ENCODE measurements around the gene DPP10. TPM values are rescaled to one million over a fixed set of nuclear protein-coding genes. Genes with fewer than 3 reads are reported as not detected.

Gene DPP10
- total RNA-seq, 2 experiments from 2014 or later, result not detected

DNA sequence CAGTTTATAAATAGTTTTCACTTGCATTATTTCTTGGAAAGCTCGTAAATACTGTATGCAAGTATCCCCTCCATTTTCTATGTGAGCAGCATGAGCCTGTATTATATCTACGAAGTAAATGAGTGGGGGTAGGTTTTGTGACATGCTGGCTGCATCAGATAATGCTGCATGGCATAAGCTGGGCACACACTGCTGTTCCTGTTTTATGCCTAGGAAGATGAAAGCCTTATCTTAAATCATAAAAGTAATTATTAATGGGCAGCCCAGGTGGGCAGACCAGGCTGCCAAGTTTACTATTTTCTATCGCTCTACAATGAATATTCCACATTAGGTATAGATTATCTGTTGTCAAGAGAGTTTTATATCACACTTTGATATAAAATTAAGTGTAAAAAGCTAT lies 854.6 kb downstream of the DPP10 start:
- H3K36me3 Mint-ChIP-seq (ENCODE audit: low read depth), result no peaks in the 10 kb centered on the region
- DNase-seq (no peak), ATAC-seq (no peak)
- no peak overlapping the region for H3K27ac Mint-ChIP-seq
- H3K27me3 Mint-ChIP-seq, result no peaks in the 10 kb centered on the region
- no peak overlapping the region for H3K4me3 Mint-ChIP-seq
- TF ChIP-seq, protein P1, sequence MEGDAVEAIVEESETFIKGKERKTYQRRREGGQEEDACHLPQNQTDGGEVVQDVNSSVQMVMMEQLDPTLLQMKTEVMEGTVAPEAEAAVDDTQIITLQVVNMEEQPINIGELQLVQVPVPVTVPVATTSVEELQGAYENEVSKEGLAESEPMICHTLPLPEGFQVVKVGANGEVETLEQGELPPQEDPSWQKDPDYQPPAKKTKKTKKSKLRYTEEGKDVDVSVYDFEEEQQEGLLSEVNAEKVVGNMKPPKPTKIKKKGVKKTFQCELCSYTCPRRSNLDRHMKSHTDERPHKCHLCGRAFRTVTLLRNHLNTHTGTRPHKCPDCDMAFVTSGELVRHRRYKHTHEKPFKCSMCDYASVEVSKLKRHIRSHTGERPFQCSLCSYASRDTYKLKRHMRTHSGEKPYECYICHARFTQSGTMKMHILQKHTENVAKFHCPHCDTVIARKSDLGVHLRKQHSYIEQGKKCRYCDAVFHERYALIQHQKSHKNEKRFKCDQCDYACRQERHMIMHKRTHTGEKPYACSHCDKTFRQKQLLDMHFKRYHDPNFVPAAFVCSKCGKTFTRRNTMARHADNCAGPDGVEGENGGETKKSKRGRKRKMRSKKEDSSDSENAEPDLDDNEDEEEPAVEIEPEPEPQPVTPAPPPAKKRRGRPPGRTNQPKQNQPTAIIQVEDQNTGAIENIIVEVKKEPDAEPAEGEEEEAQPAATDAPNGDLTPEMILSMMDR (IDR thresholded peaks at IDR 0.05), result no peak
- H3K4me1 Mint-ChIP-seq (ENCODE audit: low read depth), result no peaks in the 10 kb centered on the region
- POLR2A ChIA-PET, result no interaction called here
- peaks cover 7% of the 10 kb centered on the region for H3K9me3 Mint-ChIP-seq
- CTCF ChIA-PET, result interaction anchor here (1.0 kb wide), 1 partner anchor 12 kb away, joined by 4 read pairs; no protein-coding TSS in a partner anchor
- intact Hi-C loops (cut with micrococcal nuclease), result no loop called here

DNA sequence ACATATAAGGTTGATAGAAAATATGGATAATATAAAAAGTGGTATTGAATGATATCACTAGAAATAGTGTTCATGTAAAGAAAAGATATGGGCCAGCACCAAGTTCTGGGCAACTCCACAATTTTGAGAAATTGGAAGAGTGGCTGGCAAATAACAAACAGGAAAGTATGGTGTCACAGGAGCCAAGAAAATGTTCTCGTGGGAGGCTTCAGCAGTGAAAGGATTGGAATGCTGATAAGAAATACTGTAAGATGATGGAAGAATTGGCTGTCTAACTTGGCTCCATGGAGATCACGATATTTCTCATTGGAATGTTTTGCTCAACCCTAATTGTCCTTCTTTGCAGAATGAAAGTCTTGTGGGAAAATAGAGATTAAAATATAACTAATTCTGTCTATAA lies 856.8 kb downstream of the DPP10 start:
- intact Hi-C loops (cut with micrococcal nuclease), result no loop called here
- H3K36me3 Mint-ChIP-seq (ENCODE audit: low read depth), result no peaks in the 10 kb centered on the region
- no peak overlapping the region for H3K4me3 Mint-ChIP-seq
- H3K9me3 Mint-ChIP-seq, result peaks cover 7% of the 10 kb centered on the region
- ChIA-PET POLR2A (no interaction called here), CTCF (no interaction called here)
- DNase-seq (no peak), ATAC-seq (no peak)
- H3K4me1 Mint-ChIP-seq (ENCODE audit: low read depth), result no peaks in the 10 kb centered on the region
- H3K27ac Mint-ChIP-seq, result no peak overlapping the region
- H3K27me3 Mint-ChIP-seq, result no peaks in the 10 kb centered on the region
- TF ChIP-seq, protein P1 (IDR thresholded peaks at IDR 0.05), result no peak

DNA sequence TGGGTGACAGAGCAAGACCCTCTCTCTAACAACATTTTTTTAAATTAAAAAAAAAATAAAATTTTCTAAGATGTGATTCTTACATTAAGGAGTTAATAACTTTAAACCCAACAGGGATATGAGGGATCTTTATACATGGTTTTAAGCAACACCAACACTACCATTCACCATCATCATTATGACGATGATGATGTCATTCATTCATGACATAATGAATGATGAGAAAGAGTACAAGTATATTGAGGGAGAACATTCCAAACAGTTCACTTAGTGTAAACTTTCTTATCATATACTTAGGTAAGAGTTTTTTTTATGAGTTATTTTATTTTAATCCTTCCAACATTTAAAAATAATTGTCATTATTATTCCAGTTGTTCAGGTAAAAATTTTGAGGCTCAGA lies 863.3 kb downstream of the DPP10 start:
- TF ChIP-seq, protein P1 (IDR thresholded peaks at IDR 0.05), result no peak
- POLR2A ChIA-PET, result no interaction called here
- peaks cover 12% of the 10 kb centered on the region for H3K9me3 Mint-ChIP-seq
- no peaks in the 10 kb centered on the region for H3K36me3 Mint-ChIP-seq (ENCODE audit: low read depth)
- no peak for ATAC-seq
- H3K4me1 Mint-ChIP-seq (ENCODE audit: low read depth), result no peaks in the 10 kb centered on the region
- no peak for DNase-seq
- no peak overlapping the region for H3K4me3 Mint-ChIP-seq
- intact Hi-C loops (cut with micrococcal nuclease), result no loop called here
- CTCF ChIA-PET, result no interaction called here
- H3K27ac Mint-ChIP-seq, result no peak overlapping the region
- H3K27me3 Mint-ChIP-seq, result no peaks in the 10 kb centered on the region

DNA sequence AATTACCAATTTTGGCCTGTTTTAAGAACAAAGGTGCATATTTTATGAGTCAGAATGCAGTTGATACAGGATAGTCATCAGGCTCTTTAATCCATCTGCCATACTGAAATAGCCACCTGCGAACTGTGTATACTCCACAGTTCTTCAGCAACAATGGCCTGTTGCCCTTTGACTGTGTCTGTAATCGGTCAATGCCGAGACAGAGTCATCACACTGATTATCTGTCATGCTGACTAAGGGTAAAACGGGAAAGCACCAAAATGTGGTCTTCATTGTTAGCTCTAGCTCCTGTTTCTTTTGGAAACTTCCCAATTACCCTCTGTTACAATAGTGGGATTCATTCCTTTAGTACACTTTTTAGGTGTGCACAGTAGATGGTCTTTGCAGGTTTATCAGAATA lies 871.7 kb downstream of the DPP10 start:
- no peaks in the 10 kb centered on the region for H3K4me1 Mint-ChIP-seq (ENCODE audit: low read depth)
- DNase-seq, result no peak
- H3K4me3 Mint-ChIP-seq, result no peak overlapping the region
- intact Hi-C loops (cut with micrococcal nuclease), result no loop called here
- POLR2A ChIA-PET, result no interaction called here
- H3K9me3 Mint-ChIP-seq, result no peaks in the 10 kb centered on the region
- CTCF ChIA-PET, result no interaction called here
- no peak overlapping the region for H3K27ac Mint-ChIP-seq
- TF ChIP-seq, protein P1 (IDR thresholded peaks at IDR 0.05), result no peak
- no peak for ATAC-seq
- no peaks in the 10 kb centered on the region for H3K36me3 Mint-ChIP-seq (ENCODE audit: low read depth)
- H3K27me3 Mint-ChIP-seq, result no peaks in the 10 kb centered on the region

DNA sequence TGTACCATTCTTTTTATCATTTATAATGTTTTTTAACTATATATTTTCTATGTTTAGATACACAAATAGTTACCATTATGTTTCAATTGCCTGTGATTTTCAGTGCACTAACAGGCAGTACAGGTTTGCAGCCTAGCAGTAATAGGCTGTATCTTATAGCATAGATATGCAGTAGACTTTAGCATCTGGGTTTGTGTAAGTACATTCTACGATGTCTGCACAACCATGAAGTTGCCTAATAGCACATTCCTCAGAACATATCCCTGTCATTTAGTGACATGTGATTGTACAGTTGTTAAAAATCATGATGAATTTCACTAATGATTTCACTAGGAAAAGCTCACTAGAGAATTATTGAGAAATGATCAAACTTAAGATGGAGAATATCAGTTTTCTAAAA lies 884.6 kb downstream of the DPP10 start:
- CTCF ChIA-PET, result no interaction called here
- TF ChIP-seq, protein P1 (IDR thresholded peaks at IDR 0.05), result no peak
- no peak overlapping the region for H3K27ac Mint-ChIP-seq
- no peaks in the 10 kb centered on the region for H3K27me3 Mint-ChIP-seq
- H3K4me1 Mint-ChIP-seq (ENCODE audit: low read depth), result no peaks in the 10 kb centered on the region
- no peak for ATAC-seq
- H3K36me3 Mint-ChIP-seq (ENCODE audit: low read depth), result no peaks in the 10 kb centered on the region
- DNase-seq, result no peak
- POLR2A ChIA-PET, result no interaction called here
- no peaks in the 10 kb centered on the region for H3K9me3 Mint-ChIP-seq
- intact Hi-C loops (cut with micrococcal nuclease), result no loop called here
- H3K4me3 Mint-ChIP-seq, result no peak overlapping the region

All from activated CD8-positive, alpha-beta T cell treated with anti-CD3 and anti-CD28 coated beads for 36 hours (primary cell).